ENCODE results near the gene ROR2.

DNA sequence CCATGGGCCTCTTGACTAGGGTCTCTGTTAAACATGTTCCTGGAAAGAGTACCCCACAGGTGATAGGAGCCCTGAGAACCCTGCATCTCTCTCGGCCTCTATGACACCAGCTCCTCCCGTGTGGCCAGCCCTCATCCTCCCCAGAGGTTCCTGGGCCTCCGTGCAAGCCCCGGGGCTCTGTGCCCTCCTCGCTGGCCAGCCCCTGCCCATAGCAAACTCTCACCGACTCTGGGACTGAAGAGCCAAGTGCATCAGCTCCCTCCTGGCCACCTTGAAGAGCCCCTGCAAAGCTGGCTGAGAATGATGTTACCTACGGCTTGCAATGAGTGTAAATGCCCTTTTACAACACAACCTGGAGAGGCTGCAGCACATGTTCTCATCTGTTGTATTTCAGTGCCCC is 224.4 kb downstream of the ROR2 start:
- TF ChIP-seq CTCF (IDR thresholded peaks at IDR 0.05) (no peak), POLR2A (IDR thresholded peaks at IDR 0.05) (no peak)

All from Peyer's patch (tissue), 4 donors.